ENCODE data around the gene PTH1R.
A peak's percentile ranks its signal among the peaks of the same experiment; 100 is the strongest.
"Not testable (repeated sequence)": the region's sequence is repeated elsewhere in the genome, so short reads cannot be mapped to it uniquely, and the experiment has no call there.

PTH1R gene

GRCh38 chr3:46910166-46910760 lies 32.7 kb downstream of the PTH1R start:
- peaks cover 18% of the 10 kb centered on the region for H3K4me1 Mint-ChIP-seq
- no peaks in the 10 kb centered on the region for H3K27me3 Mint-ChIP-seq
- H3K9me3 Mint-ChIP-seq: no peaks in the 10 kb centered on the region
- ATAC-seq (no peak), DNase-seq (no peak)
- peaks cover 2% of the 10 kb centered on the region for H3K36me3 Mint-ChIP-seq (ENCODE audit: low read depth)
- H3K27ac Mint-ChIP-seq: no peak overlapping the region
- no peak overlapping the region for H3K4me3 Mint-ChIP-seq

- not testable (repeated sequence) for ATAC-seq; H3K9me3 Mint-ChIP-seq; H3K27me3 Mint-ChIP-seq; H3K27ac Mint-ChIP-seq; H3K4me3 Mint-ChIP-seq; DNase-seq; H3K36me3 Mint-ChIP-seq (ENCODE audit: low read depth)
- H3K4me1 Mint-ChIP-seq: peaks cover 24% of the 10 kb centered on the region
Observed at GRCh38 chr3:46910914-46911313, 33.4 kb downstream of the PTH1R start.

GRCh38 chr3:46912986-46913385 lies 35.5 kb downstream of the PTH1R start:
- Mint-ChIP-seq H3K4me1 (peaks cover 30% of the 10 kb centered on the region), H3K27ac (no peak overlapping the region), H3K27me3 (no peaks in the 10 kb centered on the region), H3K36me3 (ENCODE audit: low read depth) (peaks cover 17% of the 10 kb centered on the region), H3K9me3 (no peaks in the 10 kb centered on the region), H3K4me3 (no peak overlapping the region)
- ATAC-seq: no peak
- no peak for DNase-seq

GRCh38 chr3:46913644-46914043 lies 36.1 kb downstream of the PTH1R start:
- H3K4me1 Mint-ChIP-seq: peaks cover 34% of the 10 kb centered on the region
- H3K27ac Mint-ChIP-seq: no peak overlapping the region
- peaks cover 24% of the 10 kb centered on the region for H3K36me3 Mint-ChIP-seq (ENCODE audit: low read depth)
- no peak overlapping the region for H3K4me3 Mint-ChIP-seq
- ATAC-seq: no peak
- DNase-seq: no peak
- H3K9me3 Mint-ChIP-seq: no peaks in the 10 kb centered on the region
- H3K27me3 Mint-ChIP-seq: no peaks in the 10 kb centered on the region

GRCh38 chr3:46914849-46915248 lies 37.3 kb downstream of the PTH1R start:
- Mint-ChIP-seq H3K36me3 (ENCODE audit: low read depth) (peaks cover 34% of the 10 kb centered on the region), H3K9me3 (no peaks in the 10 kb centered on the region), H3K4me3 (no peak overlapping the region), H3K27ac (peak overlapping the region; percentile 40), H3K27me3 (no peaks in the 10 kb centered on the region), H3K4me1 (peaks cover 27% of the 10 kb centered on the region)
- ATAC-seq: no peak
- DNase-seq: no peak

GRCh38 chr3:46915297-46915822 lies 37.8 kb downstream of the PTH1R start:
- Mint-ChIP-seq H3K4me3 (no peak overlapping the region), H3K4me1 (peaks cover 29% of the 10 kb centered on the region), H3K36me3 (ENCODE audit: low read depth) (peaks cover 39% of the 10 kb centered on the region), H3K9me3 (no peaks in the 10 kb centered on the region), H3K27ac (peak overlapping the region; percentile 40), H3K27me3 (no peaks in the 10 kb centered on the region)
- DNase-seq (no peak), ATAC-seq (peak; percentile 70)

- Mint-ChIP-seq H3K27ac (peak overlapping the region; percentile 49), H3K36me3 (ENCODE audit: low read depth) (peaks cover 44% of the 10 kb centered on the region), H3K4me3 (no peak overlapping the region), H3K4me1 (peaks cover 29% of the 10 kb centered on the region), H3K9me3 (no peaks in the 10 kb centered on the region), H3K27me3 (no peaks in the 10 kb centered on the region)
- no peak for ATAC-seq
- no peak for DNase-seq
Observed at GRCh38 chr3:46916278-46916677, 38.8 kb downstream of the PTH1R start.

- no peak overlapping the region for H3K4me3 Mint-ChIP-seq
- H3K4me1 Mint-ChIP-seq: peaks cover 29% of the 10 kb centered on the region
- ATAC-seq (no peak), DNase-seq (no peak)
- no peak overlapping the region for H3K27ac Mint-ChIP-seq
- peaks cover 48% of the 10 kb centered on the region for H3K36me3 Mint-ChIP-seq (ENCODE audit: low read depth)
- no peaks in the 10 kb centered on the region for H3K27me3 Mint-ChIP-seq
- H3K9me3 Mint-ChIP-seq: no peaks in the 10 kb centered on the region
Observed at GRCh38 chr3:46916799-46917198, 39.3 kb downstream of the PTH1R start.

GRCh38 chr3:46917257-46917656 lies 39.7 kb downstream of the PTH1R start:
- Mint-ChIP-seq H3K4me1 (peaks cover 29% of the 10 kb centered on the region), H3K27ac (no peak overlapping the region), H3K36me3 (ENCODE audit: low read depth) (peaks cover 49% of the 10 kb centered on the region), H3K9me3 (no peaks in the 10 kb centered on the region), H3K27me3 (no peaks in the 10 kb centered on the region), H3K4me3 (no peak overlapping the region)
- ATAC-seq (no peak), DNase-seq (no peak)

- ATAC-seq (no peak), DNase-seq (no peak)
- Mint-ChIP-seq H3K36me3 (ENCODE audit: low read depth) (peaks cover 57% of the 10 kb centered on the region), H3K27me3 (no peaks in the 10 kb centered on the region), H3K9me3 (no peaks in the 10 kb centered on the region), H3K4me3 (no peak overlapping the region), H3K4me1 (peaks cover 29% of the 10 kb centered on the region), H3K27ac (no peak overlapping the region)
Observed at GRCh38 chr3:46918202-46918601, 40.7 kb downstream of the PTH1R start.

GRCh38 chr3:46918634-46919033 lies 41.1 kb downstream of the PTH1R start:
- DNase-seq (no peak), ATAC-seq (no peak)
- H3K9me3 Mint-ChIP-seq: no peaks in the 10 kb centered on the region
- H3K27ac Mint-ChIP-seq: no peak overlapping the region
- H3K4me1 Mint-ChIP-seq: peaks cover 26% of the 10 kb centered on the region
- H3K27me3 Mint-ChIP-seq: no peaks in the 10 kb centered on the region
- peaks cover 60% of the 10 kb centered on the region for H3K36me3 Mint-ChIP-seq (ENCODE audit: low read depth)
- H3K4me3 Mint-ChIP-seq: no peak overlapping the region

GRCh38 chr3:46921041-46921440 lies 43.5 kb downstream of the PTH1R start:
- Mint-ChIP-seq H3K4me3 (no peak overlapping the region), H3K27me3 (no peaks in the 10 kb centered on the region), H3K27ac (no peak overlapping the region), H3K4me1 (peaks cover 23% of the 10 kb centered on the region), H3K36me3 (ENCODE audit: low read depth) (peaks cover 67% of the 10 kb centered on the region), H3K9me3 (no peaks in the 10 kb centered on the region)
- ATAC-seq (no peak), DNase-seq (no peak)

- no peak for DNase-seq
- H3K27ac Mint-ChIP-seq: no peak overlapping the region
- H3K9me3 Mint-ChIP-seq: no peaks in the 10 kb centered on the region
- H3K4me3 Mint-ChIP-seq: no peak overlapping the region
- H3K36me3 Mint-ChIP-seq (ENCODE audit: low read depth): peaks cover 62% of the 10 kb centered on the region
- H3K4me1 Mint-ChIP-seq: peaks cover 24% of the 10 kb centered on the region
- H3K27me3 Mint-ChIP-seq: no peaks in the 10 kb centered on the region
- ATAC-seq: no peak
Observed at GRCh38 chr3:46921871-46922271, 44.4 kb downstream of the PTH1R start.

GRCh38 chr3:46922426-46922825 lies 44.9 kb downstream of the PTH1R start:
- Mint-ChIP-seq H3K27me3 (no peaks in the 10 kb centered on the region), H3K4me3 (no peak overlapping the region), H3K4me1 (peaks cover 30% of the 10 kb centered on the region), H3K36me3 (ENCODE audit: low read depth) (peaks cover 63% of the 10 kb centered on the region), H3K27ac (no peak overlapping the region), H3K9me3 (no peaks in the 10 kb centered on the region)
- DNase-seq (no peak), ATAC-seq (no peak)

- Mint-ChIP-seq H3K36me3 (ENCODE audit: low read depth) (peaks cover 62% of the 10 kb centered on the region), H3K27ac (no peak overlapping the region)
Observed at GRCh38 chr3:46922871-46923558, 45.5 kb downstream of the PTH1R start.

More at GRCh38 chr3:46922871-46923558, 45.5 kb downstream of the PTH1R start:
- DNase-seq (no peak), ATAC-seq (no peak)
- Mint-ChIP-seq H3K27me3 (no peaks in the 10 kb centered on the region), H3K9me3 (no peaks in the 10 kb centered on the region), H3K4me3 (no peak overlapping the region), H3K4me1 (peaks cover 35% of the 10 kb centered on the region)

All from activated naive CD8-positive, alpha-beta T cell treated with anti-CD3 and anti-CD28 coated beads, Interleukin-2, amount 50 U/mL, for 24 hours (primary cell).